GM23338 (cell line): Measurements from ENCODE around the gene MBD5.

Experiments
- CTCF ChIP-seq, 2 experiments: fragments of 200-600 bp in 1 of 2; sonication (generic) in 1 of 2; conservative IDR thresholded peaks; 2 replicates each; pipeline versions ENCODE4 v1.5.1 to v1.6.1; 2016 to 2017; ENCODE audit warnings: antibody characterized with exemption in 2 of 2, low read depth in 2 of 2, mild to moderate bottlenecking in 2 of 2, moderate library complexity in 1 of 2
- EZH2 ChIP-seq: fragments of 200-600 bp; sonication (generic); IDR thresholded peaks from one replicate; pipeline ENCODE4 v1.8.0; 2017; ENCODE audit warnings: antibody characterized with exemption, mild to moderate bottlenecking, low read depth; ENCODE audit not compliant: unreplicated experiment
- POLR2AphosphoS5 ChIP-seq: IDR thresholded peaks from 2 replicates; pipeline ENCODE4 v1.6.1; 2016; ENCODE audit warnings: antibody characterized with exemption, low read depth

- TF ChIP-seq CTCF (conservative IDR thresholded peaks at IDR 0.05; ENCODE audit: low read depth in 2 of 2), result no peak
- TF ChIP-seq POLR2AphosphoS5, result no peak
- no peak for TF ChIP-seq EZH2
Measured at GRCh38 chr2:148258124-148258523, 237.2 kb downstream of the MBD5 start.
